Transverse colon (tissue), 4 donors: ENCODE results near the gene DOCK10. TPM values are rescaled to one million over a fixed set of nuclear protein-coding genes. Genes with fewer than 3 reads are reported as not detected.

Source experiments
- DNase-seq: peaks from one replicate; pipeline ENCODE4 v3.0.0-alpha.2; 2019
- H3K27ac ChIP-seq, 4 donors: fragments of 200-600 bp; sonication (generic); 2 replicates each; pipeline ENCODE4 v1.5.1; 2016 to 2018; ENCODE audit warnings: inconsistent platforms in 4 of 4
- H3K27me3 ChIP-seq: fragments of 200-600 bp; sonication (generic); 2 replicates; pipeline ENCODE4 v1.5.1; 2017; ENCODE audit warnings: inconsistent platforms
- H3K36me3 ChIP-seq, 4 donors: fragments of 200-600 bp; sonication (generic); 2 replicates each; pipeline ENCODE4 v1.5.1; 2017 to 2019; ENCODE audit warnings: inconsistent platforms in 4 of 4
- H3K4me1 ChIP-seq, 4 donors: fragments of 200-600 bp; sonication (generic); 2 replicates each; pipeline ENCODE4 v1.5.1; 2017 to 2020; ENCODE audit warnings: inconsistent platforms in 4 of 4
- H3K4me3 ChIP-seq, 4 donors: fragments of 200-600 bp; sonication (generic); 1 replicate in 1 of 4; 2 replicates in 3 of 4; pipeline versions ENCODE4 v1.5.1 to v1.6.1; 2017 to 2019; ENCODE audit warnings: inconsistent platforms in 4 of 4
- H3K9me3 ChIP-seq, 2 donors: fragments of 200-600 bp; sonication (generic); 2 replicates each; pipeline ENCODE4 v1.5.1; 2017 to 2019; ENCODE audit warnings: inconsistent platforms in 2 of 2
- CTCF ChIP-seq, 5 experiments: fragments of 200-600 bp in 3 of 5; fragments of 450-650 bp in 2 of 5; sonication (generic) in 3 of 5; IDR thresholded peaks; 1 replicate in 2 of 5; 2 replicates in 3 of 5; pipeline ENCODE4 v1.5.1; 2016 to 2017; ENCODE audit warnings: antibody characterized with exemption in 5 of 5, inconsistent platforms in 3 of 5, mild to moderate bottlenecking in 2 of 5, moderate library complexity in 1 of 5
- EP300 ChIP-seq: sonication (generic); formaldehyde crosslinking; IDR thresholded peaks from one replicate; pipeline ENCODE4 v1.6.1; 2017; ENCODE audit warnings: antibody characterized with exemption, low read depth
- POLR2A ChIP-seq: fragments of 450-650 bp; IDR thresholded peaks from one replicate; pipeline ENCODE4 v1.6.1; 2016; ENCODE audit warnings: antibody characterized with exemption, mild to moderate bottlenecking, moderate library complexity
- POLR2AphosphoS5 ChIP-seq, 3 donors: sonication (generic); formaldehyde crosslinking; IDR thresholded peaks; one replicate each; pipeline ENCODE4 v1.6.1; 2016; ENCODE audit warnings: antibody characterized with exemption in 3 of 3
- WGBS, 2 donors: methylation state at CpG; one replicate each; pipeline ENCODE4 v1.1.5; 2018; ENCODE audit warnings: low coverage in 1 of 2; 5-methylcytosine and 5-hydroxymethylcytosine counted together
- in situ Hi-C, 4 donors: fragments of 200-750 bp; cut with MboI; loops; one replicate each; pipeline versions ENCODE4 v1.15.0 to v1.15.1; 2017; ENCODE audit warnings: low sequenced_read_pairs in 3 of 4, low pct_ligation_motif_present in 1 of 4, low pct_unique_long_range_greater_than_20kb in 1 of 4
- intact Hi-C: fragments of 100-400 bp; cut with DNase I; formaldehyde crosslinking; loops from one replicate; pipeline ENCODE4 v1.15.1; 2023; ENCODE audit warnings: low total_unique reads
- total RNA-seq, 4 donors: library from RNA; depleted of rRNA; stranded (reverse); fragments of >200 nt; gene quantifications; one replicate each; pipeline ENCODE4 v1.1.0, GENCODE V29; 2016

Gene DOCK10
- total RNA-seq, 4 donors from 2014 or later, result 5.2 to 64.7 (median 14.5) TPM

GRCh38 chr2:224846161-224846560 is 196.1 kb downstream of the DOCK10 start:
- no peak for DNase-seq
- WGBS, 2 donors, result 89 to 90% methylated on average over 4 of the region's 4 CpGs
- Histone ChIP-seq H3K36me3 (peaks cover 0 to 3% (median 0%) of the 10 kb centered on the region in 4 donors), H3K4me1 (no peaks in the 10 kb centered on the region), H3K27ac (no peak overlapping the region), H3K27me3 (no peaks in the 10 kb centered on the region), H3K9me3 (no peaks in the 10 kb centered on the region), H3K4me3 (no peak overlapping the region)
- intact Hi-C loops, result no loop called here
- in situ Hi-C loops, result no loop called here
- TF ChIP-seq EP300 (no peak), POLR2AphosphoS5 (IDR thresholded peaks at IDR 0.05) (no peak), POLR2A (no peak), CTCF (IDR thresholded peaks at IDR 0.05) (no peak)

- in situ Hi-C loops (no loop called here), intact Hi-C loops (no loop called here)
- TF ChIP-seq CTCF (IDR thresholded peaks at IDR 0.05), result no peak
- no peak for DNase-seq
- Histone ChIP-seq H3K4me3 (no peak overlapping the region), H3K36me3 (peaks cover 0 to 10% (median 0%) of the 10 kb centered on the region in 4 donors), H3K4me1 (no peaks in the 10 kb centered on the region), H3K27ac (no peak overlapping the region), H3K27me3 (no peaks in the 10 kb centered on the region), H3K9me3 (no peaks in the 10 kb centered on the region)
- WGBS, 2 donors, result 72 to 84% methylated on average over 2 of the region's 2 CpGs
These were observed 199.1 kb downstream of the DOCK10 start for GRCh38 chr2:224843141-224843540.

GRCh38 chr2:224841910-224842309 is 200.4 kb downstream of the DOCK10 start:
- Histone ChIP-seq H3K4me1 (no peaks in the 10 kb centered on the region), H3K4me3 (no peak overlapping the region), H3K27ac (no peak overlapping the region), H3K9me3 (no peaks in the 10 kb centered on the region), H3K27me3 (no peaks in the 10 kb centered on the region), H3K36me3 (peaks cover 0 to 8% (median 0%) of the 10 kb centered on the region in 4 donors)
- TF ChIP-seq EP300 (no peak), CTCF (IDR thresholded peaks at IDR 0.05) (no peak), POLR2AphosphoS5 (IDR thresholded peaks at IDR 0.05) (no peak), POLR2A (no peak)
- WGBS, 2 donors, result 91 to 94% methylated on average over 4 of the region's 4 CpGs
- intact Hi-C loops, result no loop called here
- no peak for DNase-seq
- in situ Hi-C loops, result no loop called here

GRCh38 chr2:224838335-224838734 is 203.9 kb downstream of the DOCK10 start:
- no peaks in the 10 kb centered on the region for H3K4me1 ChIP-seq
- TF ChIP-seq EP300 (no peak), POLR2AphosphoS5 (IDR thresholded peaks at IDR 0.05) (no peak), CTCF (IDR thresholded peaks at IDR 0.05) (no peak), POLR2A (no peak)
- H3K9me3 ChIP-seq, result no peaks in the 10 kb centered on the region
- no peak overlapping the region for H3K4me3 ChIP-seq
- H3K27me3 ChIP-seq, result no peaks in the 10 kb centered on the region
- intact Hi-C loops, result no loop called here
- in situ Hi-C loops, result no loop called here
- peaks cover 0 to 8% (median 0%) of the 10 kb centered on the region in 4 donors for H3K36me3 ChIP-seq
- no peak overlapping the region for H3K27ac ChIP-seq
- no peak for DNase-seq
